ENCODE results near the gene ST6GALNAC3.
"Not testable (repeated sequence)": the region's sequence is repeated elsewhere in the genome, so short reads cannot be mapped to it uniquely, and the experiment has no call there.

The ST6GALNAC3 gene

DNA sequence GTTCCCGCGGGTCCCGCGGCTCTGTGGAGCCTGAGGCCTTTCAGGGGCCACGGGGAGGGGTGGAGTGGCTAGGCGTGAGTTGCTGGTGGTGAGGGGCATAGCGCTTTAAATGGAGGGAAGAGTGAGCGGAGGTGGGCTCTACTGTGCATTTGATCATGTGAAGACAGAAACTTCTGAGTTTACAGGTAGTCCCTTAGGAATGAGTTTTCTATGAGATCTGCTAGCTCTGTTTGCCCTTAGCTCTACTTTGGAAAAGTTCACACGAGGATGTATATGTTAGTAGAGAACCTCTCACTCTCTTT is 593 bp downstream of the ST6GALNAC3 start:
- DNase-seq = no peak

DNA sequence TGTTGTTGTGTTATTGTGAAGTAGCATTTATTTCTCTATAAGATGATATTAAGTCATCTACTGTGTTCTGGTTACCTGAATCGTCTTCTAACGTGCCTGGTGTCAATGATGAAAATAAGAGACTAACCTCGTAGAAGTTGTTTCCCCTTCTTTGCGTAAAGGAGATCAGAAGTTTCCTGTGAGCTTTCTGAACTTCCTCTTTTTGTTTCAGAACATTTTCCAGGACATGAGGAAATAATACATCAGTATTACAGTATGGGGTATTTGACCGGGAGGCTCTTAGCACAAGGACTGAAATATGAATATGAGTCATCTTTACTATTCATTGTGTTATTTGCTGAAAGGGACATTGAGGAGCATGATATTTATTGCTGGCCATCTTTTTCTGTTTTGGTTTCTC is 1.3 kb downstream of the ST6GALNAC3 start:
- no peak for DNase-seq

- no peak for DNase-seq
Observed at GRCh38 chr1:76079475-76080227, 5.1 kb downstream of the ST6GALNAC3 start.

- DNase-seq = peak in 1 of 2 experiments; percentile 14
Observed at GRCh38 chr1:76080552-76081079, 6.1 kb downstream of the ST6GALNAC3 start.

GRCh38 chr1:76082062-76082461 is 7.5 kb downstream of the ST6GALNAC3 start:
- DNase-seq = no peak

- DNase-seq = no peak
Observed at GRCh38 chr1:76083189-76083588, 8.6 kb downstream of the ST6GALNAC3 start.

- DNase-seq = no peak
Observed at GRCh38 chr1:76084029-76084627, 9.6 kb downstream of the ST6GALNAC3 start.

- no peak for DNase-seq
Observed at GRCh38 chr1:76084685-76085084, 10.1 kb downstream of the ST6GALNAC3 start.

DNA sequence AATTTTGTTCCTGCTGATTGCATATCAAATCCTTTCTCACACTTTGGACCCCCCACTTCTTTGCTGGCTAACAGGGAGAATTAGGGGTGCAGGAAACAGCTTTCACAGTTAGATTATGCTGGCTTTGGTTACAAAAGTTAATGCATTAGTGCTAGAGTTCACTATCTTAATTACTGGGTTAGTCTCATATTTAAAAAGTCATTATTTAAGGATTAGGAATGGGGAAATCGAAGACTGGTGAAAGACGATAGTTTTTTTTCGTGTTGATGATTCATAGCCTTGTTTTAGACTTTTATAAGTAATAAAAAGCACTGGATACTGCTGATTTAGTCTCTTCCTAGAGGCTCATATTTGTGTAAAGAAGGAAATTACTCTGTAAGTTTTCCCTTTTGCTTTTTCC is 11.6 kb downstream of the ST6GALNAC3 start:
- no peak for DNase-seq

DNA sequence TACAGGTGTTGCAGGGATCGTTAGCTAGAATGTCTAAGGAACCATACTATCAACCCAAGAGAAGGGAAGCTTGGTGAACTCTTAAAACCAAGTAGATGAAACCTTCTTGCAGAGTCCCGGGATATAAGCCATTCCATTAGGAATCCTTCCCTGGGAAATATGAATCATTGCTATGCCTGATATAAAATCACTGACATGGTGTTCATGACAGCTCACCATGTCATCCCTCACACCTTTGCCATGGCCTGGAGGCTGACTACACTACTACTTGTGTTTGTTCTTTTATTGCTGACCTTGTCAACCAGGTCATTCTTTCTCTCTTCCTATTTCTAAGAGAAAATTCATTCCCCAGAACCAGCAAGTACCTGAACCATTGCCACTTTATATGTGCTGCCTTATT is 12.1 kb downstream of the ST6GALNAC3 start:
- no peak for DNase-seq

DNA sequence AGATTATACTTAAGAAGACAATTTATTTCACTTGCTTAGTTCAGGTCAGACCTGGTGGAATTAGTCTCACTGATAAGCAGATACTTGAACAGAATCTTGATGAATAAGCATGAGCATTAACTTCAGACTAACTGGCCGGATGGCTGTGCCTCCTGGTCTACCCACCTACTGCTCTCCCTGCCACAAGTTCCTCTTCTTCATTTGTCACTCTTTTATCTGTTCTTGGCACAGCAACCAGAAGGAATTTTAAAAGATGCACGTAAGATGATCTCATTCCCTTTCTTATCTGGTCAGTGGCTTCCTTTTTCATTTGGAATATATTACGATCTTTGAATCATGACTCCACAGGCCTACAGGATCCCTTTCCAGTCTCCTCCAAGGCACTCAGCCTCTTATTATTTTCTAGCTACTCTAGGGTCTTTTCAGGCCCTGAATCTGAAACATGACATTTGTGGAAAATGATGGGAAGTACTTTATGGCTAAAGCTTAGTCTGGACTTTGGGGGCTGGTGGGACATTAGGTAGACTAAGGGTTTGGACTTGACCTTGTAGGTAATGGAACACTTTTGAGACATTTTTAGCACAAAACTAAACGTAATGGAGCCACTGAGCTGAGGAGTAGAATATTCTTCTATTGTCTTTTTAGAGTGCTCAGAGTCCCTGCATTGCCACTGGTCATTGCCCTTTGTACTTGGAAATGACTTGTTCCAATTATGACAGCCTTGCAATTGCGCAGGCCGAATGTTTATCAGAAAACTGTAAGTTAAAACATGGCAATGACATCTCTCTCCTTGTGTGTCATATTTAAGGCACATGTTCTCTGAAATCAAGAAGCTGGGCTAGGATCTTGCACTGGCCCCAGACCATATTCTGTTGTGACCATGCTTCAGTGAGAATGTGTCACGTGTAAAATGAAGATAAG is 16.0 kb downstream of the ST6GALNAC3 start:
- DNase-seq = no peak

- DNase-seq = no peak
Observed at GRCh38 chr1:76092812-76093211, 18.3 kb downstream of the ST6GALNAC3 start.

GRCh38 chr1:76093522-76094312 is 19.2 kb downstream of the ST6GALNAC3 start:
- no peak for DNase-seq

DNA sequence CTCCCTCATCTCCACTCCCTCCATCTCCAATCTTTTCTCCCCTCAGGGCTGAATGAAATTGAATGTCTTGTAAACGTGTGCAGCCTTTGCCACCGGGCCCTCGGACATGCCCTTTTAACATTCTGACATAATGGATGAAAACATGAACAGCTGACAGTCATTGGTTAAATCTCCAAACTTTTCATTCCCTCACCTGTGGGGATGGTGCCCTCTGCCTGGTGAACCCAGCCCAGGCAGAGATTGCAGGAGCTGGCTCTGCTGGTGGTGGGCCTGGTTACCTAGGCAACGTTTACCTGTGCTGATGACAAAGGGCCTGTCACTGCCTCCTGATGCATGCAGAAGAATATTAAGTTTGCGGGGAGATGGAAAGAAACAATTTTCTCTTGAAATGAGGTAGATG is 21.3 kb downstream of the ST6GALNAC3 start:
- DNase-seq = no peak

DNA sequence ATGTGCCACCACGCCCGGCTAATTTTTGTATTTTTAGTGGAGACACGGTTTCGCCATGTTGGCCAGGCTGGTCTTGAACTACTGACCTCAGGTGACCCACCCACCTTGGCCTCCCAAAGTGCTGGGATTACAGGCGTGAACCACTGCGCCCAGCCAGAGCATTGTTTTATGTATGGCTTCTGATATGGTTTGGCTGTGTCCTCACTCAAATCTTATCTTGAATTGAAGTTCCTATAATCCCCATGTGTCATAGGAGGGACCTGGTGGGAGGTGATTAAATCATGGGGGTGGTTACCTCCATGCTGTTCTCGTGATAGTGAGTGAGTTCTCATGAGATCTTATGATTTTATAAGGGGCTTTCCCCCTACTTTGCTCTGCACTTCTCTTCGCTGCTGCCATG is 22.5 kb downstream of the ST6GALNAC3 start:
- not testable (repeated sequence) for DNase-seq

DNA sequence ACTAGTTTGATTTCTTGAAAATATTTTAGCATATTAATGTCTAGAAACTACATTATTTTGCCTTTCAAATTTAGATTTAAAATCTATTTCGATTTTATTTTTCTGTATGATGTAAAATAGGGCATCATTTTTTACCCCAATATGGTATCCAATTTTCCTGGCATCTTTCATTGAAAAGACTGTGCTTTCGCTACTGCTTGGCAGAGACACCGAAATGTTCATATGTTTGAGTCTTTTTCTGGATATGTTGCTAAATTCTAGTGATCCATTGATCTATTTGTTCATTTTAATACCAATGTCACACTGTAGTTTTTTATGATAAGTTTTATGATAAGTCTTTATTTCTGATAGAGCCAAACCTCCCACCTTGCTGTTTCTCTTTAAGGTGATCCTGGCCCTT is 24.3 kb downstream of the ST6GALNAC3 start:
- no peak for DNase-seq

DNA sequence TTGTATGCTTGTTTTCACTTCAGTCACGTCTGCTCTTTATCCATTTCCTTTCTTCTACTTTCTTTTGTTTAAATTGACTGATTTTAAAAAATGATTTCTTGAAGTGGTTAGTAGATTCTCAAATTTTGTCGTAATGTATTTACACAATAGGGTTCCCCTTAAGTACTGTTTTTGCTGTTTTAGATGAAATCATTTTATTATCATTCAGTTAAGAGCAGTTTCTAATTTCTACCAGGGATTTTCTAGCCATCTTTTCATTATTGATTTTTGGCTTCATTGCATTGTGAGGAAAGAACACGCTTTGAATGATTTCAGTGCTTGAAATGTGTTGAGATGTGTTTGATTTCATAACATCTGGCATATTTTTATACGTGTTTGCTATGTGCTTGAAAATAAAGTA is 27.0 kb downstream of the ST6GALNAC3 start:
- no peak for DNase-seq

DNA sequence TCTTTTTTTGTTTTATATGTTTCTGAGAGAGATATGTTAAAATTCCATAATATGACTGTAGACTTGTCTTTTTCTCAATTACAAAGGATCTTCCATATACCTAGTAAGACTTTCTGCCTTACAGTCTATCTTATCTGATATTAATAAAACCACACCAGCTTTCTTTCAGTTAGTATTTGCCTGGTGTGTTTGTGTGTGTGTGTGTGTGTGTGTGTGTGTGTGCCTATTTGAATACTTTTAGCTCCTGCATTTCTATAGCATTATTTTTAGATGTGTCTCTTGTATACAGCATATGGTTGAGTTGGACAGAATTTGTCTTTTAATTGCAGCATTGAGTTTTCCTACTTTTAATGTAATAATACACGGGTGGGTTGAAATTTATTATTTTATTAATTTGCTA is 27.5 kb downstream of the ST6GALNAC3 start:
- no peak for DNase-seq

DNA sequence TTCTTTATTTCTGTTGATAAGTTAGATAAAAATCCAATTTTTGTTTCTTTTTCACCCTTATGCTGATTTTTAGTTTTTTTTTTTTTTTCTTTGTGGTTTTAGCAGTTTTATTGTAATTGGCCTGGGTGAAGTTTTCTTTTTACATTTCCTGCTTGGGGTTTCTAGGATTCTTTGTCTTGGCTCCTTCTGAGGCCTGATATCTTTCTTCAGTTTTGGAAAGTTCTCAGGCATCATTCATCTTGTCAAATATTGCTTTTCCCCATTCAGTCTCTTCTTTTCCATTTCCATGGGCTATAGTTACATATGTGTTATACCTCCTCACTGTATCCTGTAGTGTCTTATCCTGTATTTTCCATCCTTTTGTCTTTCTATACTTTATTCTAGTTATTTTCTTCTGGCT is 28.5 kb downstream of the ST6GALNAC3 start:
- DNase-seq = no peak

DNA sequence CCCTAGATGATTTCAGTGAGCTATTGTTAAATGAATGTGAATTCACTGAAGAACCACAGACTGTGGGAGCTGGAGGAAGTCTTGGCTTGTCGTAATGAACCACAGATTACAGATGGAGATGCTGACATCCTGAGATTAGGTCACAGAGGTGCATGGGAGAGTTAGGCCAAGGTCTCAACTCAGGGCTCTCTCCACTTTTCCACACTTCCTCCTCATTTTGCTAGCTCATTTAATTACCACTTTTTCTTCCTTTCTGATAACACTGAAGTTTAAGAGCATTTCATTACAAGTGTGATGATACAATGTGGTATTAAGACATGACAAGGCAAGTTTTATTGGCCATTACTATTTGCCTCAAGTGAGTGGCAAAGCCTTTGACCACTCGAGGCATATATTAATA is 30.8 kb downstream of the ST6GALNAC3 start:
- no peak for DNase-seq

- no peak for DNase-seq
Observed at GRCh38 chr1:76106251-76106650, 31.7 kb downstream of the ST6GALNAC3 start.

GRCh38 chr1:76106719-76107235 is 32.2 kb downstream of the ST6GALNAC3 start:
- DNase-seq = no peak

DNA sequence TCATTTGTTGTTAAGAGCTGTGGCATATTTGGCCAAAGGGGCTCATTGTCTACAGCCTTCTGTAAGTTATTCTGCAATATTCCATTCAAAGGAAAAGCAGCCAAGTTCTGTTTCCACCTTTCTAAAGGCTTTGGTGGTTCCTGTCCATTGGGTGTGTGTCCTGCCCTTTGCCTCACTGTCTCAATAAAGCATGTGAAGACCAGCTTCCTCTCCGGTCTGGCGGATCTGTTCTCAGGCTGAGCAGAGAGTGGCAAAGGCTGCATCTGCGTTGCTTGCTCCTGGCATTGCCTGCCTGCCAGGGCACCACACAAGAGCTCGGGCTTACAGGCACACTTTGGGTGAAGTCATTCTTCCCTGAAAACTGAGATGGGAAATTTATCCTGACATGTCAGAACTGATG is 34.9 kb downstream of the ST6GALNAC3 start:
- DNase-seq = no peak
